SH-SY5Y (cell line): ENCODE results near the gene ACTR3.

Source experiments
- GATA2 ChIP-seq: IDR thresholded peaks from 2 replicates; pipeline ENCODE4 v1.6.1; 2011; ENCODE audit warnings: mild to moderate bottlenecking, low read depth, low read length
- GATA3 ChIP-seq: IDR thresholded peaks from 2 replicates; pipeline ENCODE4 v1.6.1; 2011; ENCODE audit warnings: low read depth, mild to moderate bottlenecking, low read length, moderate library complexity

- TF ChIP-seq GATA2 (no peak), GATA3 (no peak)
These were observed 2.7 kb upstream of the ACTR3 start for GRCh38 chr2:113887009-113887792.
